IMR-90 (cell line): ENCODE results near the gene C2orf68. TPM values are rescaled to one million over a fixed set of nuclear protein-coding genes. Genes with fewer than 3 reads are reported as not detected.

Experiments used
- ATAC-seq: fragments of 200-7000 bp; cut with Tn5 transposase; 2 replicates; pipeline ENCODE4 v1.9.1; 2020; ENCODE audit warnings: low read depth, mild to moderate bottlenecking, moderate library complexity
- BruUV-seq: library from RNA; stranded (reverse); fragments of 400-500 nt; replicated peaks from 2 replicates; lab custom pipeline; 2021; lab: Mats Ljungman, UMichigan
- CTCF ChIA-PET: fragments of 300-600 bp; formaldehyde crosslinking; extraction: SDS; loops from one replicate; lab custom pipeline; 2021; ENCODE audit warnings: antibody characterized with exemption; lab: Yijun Ruan, JAX
- POLR2A ChIA-PET: fragments of 300-600 bp; sonication (Branson Sonifier 250); formaldehyde crosslinking; loops from one replicate; lab custom pipeline; 2022; ENCODE audit warnings: antibody characterized with exemption; ENCODE audit not compliant: unreplicated experiment; lab: Charles Lee
- DNase-seq: peaks from one replicate; pipeline ENCODE4 v3.0.0; 2013
- H2AFZ ChIP-seq: replicated peaks from 2 replicates; pipeline ENCODE3; 2013; ENCODE audit warnings: low read length, mild to moderate bottlenecking; ENCODE audit not compliant: poor library complexity
- H2AK5ac ChIP-seq: 2 replicates; pipeline ENCODE4 v1.6.1; 2013; ENCODE audit warnings: low read depth, low read length, inconsistent platforms
- H2AK9ac ChIP-seq: replicated peaks from 2 replicates; pipeline ENCODE3; 2013; ENCODE audit warnings: mild to moderate bottlenecking, low read depth, low read length, moderate library complexity; ENCODE audit not compliant: poor library complexity
- H2BK120ac ChIP-seq: 2 replicates; pipeline ENCODE4 v1.6.1; 2013; ENCODE audit warnings: low read depth, low read length, inconsistent platforms
- H2BK15ac ChIP-seq: 3 replicates; pipeline ENCODE4 v1.6.1; 2013; ENCODE audit warnings: low read depth, low read length, inconsistent platforms
- H2BK20ac ChIP-seq: 2 replicates; pipeline ENCODE4 v1.6.1; 2013; ENCODE audit warnings: low read depth, mild to moderate bottlenecking, inconsistent platforms, low read length, moderate library complexity
- H2BK5ac ChIP-seq: 2 replicates; pipeline ENCODE4 v1.6.1; 2013; ENCODE audit warnings: mild to moderate bottlenecking, low read depth, low read length, inconsistent platforms; ENCODE audit not compliant: poor library complexity, severe bottlenecking
- H3K14ac ChIP-seq: replicated peaks from 2 replicates; pipeline ENCODE4 v1.6.1; 2013; ENCODE audit warnings: low read depth, low read length, inconsistent platforms
- H3K18ac ChIP-seq: 2 replicates; pipeline ENCODE4 v1.6.1; 2013; ENCODE audit warnings: low read depth, low read length, control low read depth
- H3K23ac ChIP-seq: 2 replicates; pipeline ENCODE4 v1.6.1; 2013; ENCODE audit warnings: low read depth, low read length, inconsistent platforms
- H3K27ac ChIP-seq: 2 replicates; pipeline ENCODE4 v1.5.1; 2013; ENCODE audit warnings: mild to moderate bottlenecking, control low read depth, low read length; ENCODE audit not compliant: insufficient read depth
- H3K27me3 ChIP-seq: 2 replicates; pipeline ENCODE4 v1.6.1; 2013; ENCODE audit warnings: low read length; ENCODE audit not compliant: control insufficient read depth, insufficient read depth
- H3K36me3 ChIP-seq: 2 replicates; pipeline ENCODE4 v1.6.1; 2013; ENCODE audit warnings: low read length, mixed read lengths; ENCODE audit not compliant: control insufficient read depth, insufficient read depth
- H3K4ac ChIP-seq: 2 replicates; pipeline ENCODE4 v1.6.1; 2013; ENCODE audit warnings: low read depth, low read length, inconsistent platforms
- H3K4me1 ChIP-seq: 2 replicates; pipeline ENCODE4 v1.6.1; 2013; ENCODE audit warnings: low read length, mixed read lengths; ENCODE audit not compliant: control insufficient read depth, insufficient read depth
- H3K4me2 ChIP-seq: 2 replicates; pipeline ENCODE4 v1.6.1; 2013; ENCODE audit warnings: low read depth, mild to moderate bottlenecking, control low read depth, low read length, moderate library complexity
- H3K4me3 ChIP-seq: 2 replicates; pipeline ENCODE4 v1.5.1; 2013; ENCODE audit warnings: low read depth, mild to moderate bottlenecking, control low read depth, low read length, moderate library complexity; ENCODE audit not compliant: insufficient read depth
- H3K56ac ChIP-seq: 2 replicates; pipeline ENCODE4 v1.6.1; 2013; ENCODE audit warnings: low read length, inconsistent platforms; ENCODE audit not compliant: insufficient read depth; ENCODE audit errors: extremely low read depth
- H3K79me1 ChIP-seq, 2 experiments: 2 replicates each; pipeline ENCODE4 v1.6.1; 2013; ENCODE audit warnings: low read length in 2 of 2, inconsistent platforms in 1 of 2, low read depth in 1 of 2
- H3K9ac ChIP-seq: 2 replicates; pipeline ENCODE4 v1.6.1; 2013; ENCODE audit warnings: low read depth, low read length, control low read depth
- H3K9me1 ChIP-seq: 2 replicates; pipeline ENCODE4 v1.6.1; 2013; ENCODE audit warnings: low read length, inconsistent platforms; ENCODE audit not compliant: insufficient read depth
- H3K9me3 ChIP-seq: 2 replicates; pipeline ENCODE4 v1.6.1; 2013; ENCODE audit warnings: low read length; ENCODE audit not compliant: control insufficient read depth, insufficient read depth
- H4K20me1 ChIP-seq: 2 replicates; pipeline ENCODE4 v1.6.1; 2013; ENCODE audit warnings: low read length, inconsistent platforms; ENCODE audit not compliant: insufficient read depth
- H4K5ac ChIP-seq: 2 replicates; pipeline ENCODE4 v1.6.1; 2013; ENCODE audit warnings: mild to moderate bottlenecking, low read depth, low read length, control low read depth
- H4K8ac ChIP-seq, 2 experiments: 2 replicates each; pipeline ENCODE4 v1.6.1; 2013; ENCODE audit warnings: low read depth in 2 of 2, low read length in 2 of 2, control low read depth in 1 of 2, inconsistent platforms in 1 of 2
- H4K91ac ChIP-seq: 2 replicates; pipeline ENCODE4 v1.6.1; 2013; ENCODE audit warnings: low read depth, low read length, inconsistent platforms; ENCODE audit not compliant: insufficient read depth
- BHLHE40 ChIP-seq: fragments of 150-350 bp; IDR thresholded peaks from 2 replicates; pipeline ENCODE4 v1.6.1; 2016; ENCODE audit warnings: mild to moderate bottlenecking, low read depth, low read length
- FOS ChIP-seq: fragments of 150-350 bp; IDR thresholded peaks from 2 replicates; pipeline ENCODE4 v1.6.1; 2016; ENCODE audit warnings: low read depth, low read length
- NFE2L2 ChIP-seq: fragments of 150-350 bp; IDR thresholded peaks from 2 replicates; pipeline ENCODE4 v1.6.1; 2016; ENCODE audit warnings: low read depth, mild to moderate bottlenecking, low read length
- RAD21 ChIP-seq: IDR thresholded peaks from 2 replicates; pipeline ENCODE4 v1.6.1; 2012; ENCODE audit warnings: low read length, improper control_type of control experiment
- RFX5 ChIP-seq: IDR thresholded peaks from 2 replicates; pipeline ENCODE4 v1.8.0; 2012; ENCODE audit warnings: low read depth, mild to moderate bottlenecking, low read length, moderate library complexity
- WGBS, 2 experiments: methylation state at CpG; one replicate each; pipeline versions ENCODE4 v1.1.5 to v1.1.7; 2013; ENCODE audit warnings: missing lambda C conversion rate in 2 of 2; ENCODE audit not compliant: insufficient read length in 1 of 2; ENCODE audit errors: extremely low coverage in 2 of 2; 5-methylcytosine and 5-hydroxymethylcytosine counted together
- dilution Hi-C: fragments of 300-500 bp; cut with HindIII; formaldehyde crosslinking; loops from one replicate; pipeline ENCODE4 v1.14.3; 2018; ENCODE audit warnings: low sequenced_read_pairs; ENCODE audit not compliant: unreplicated experiment
- in situ Hi-C: fragments of 300-500 bp; cut with MboI; formaldehyde crosslinking; loops from 3 replicates; pipeline ENCODE4 v1.14.3; 2019; ENCODE audit warnings: low sequenced_read_pairs, inconsistent platforms, mixed read lengths
- intact Hi-C: fragments of 100-400 bp; cut with micrococcal nuclease; formaldehyde crosslinking; loops from 2 replicates; pipeline ENCODE4 v1.10.0; 2022
- polyA plus RNA-seq, 3 experiments: library from polyadenylated mRNA; depleted of rRNA; stranded (reverse); fragments of >200 nt; gene quantifications; 2 replicates each; pipeline ENCODE4 v1.2.3, GENCODE V29; 2012; ENCODE audit warnings: low replicate concordance in 1 of 3
- total RNA-seq: library from RNA; depleted of rRNA; stranded (reverse); fragments of >200 nt; gene quantifications from 2 replicates; pipeline ENCODE4 v1.2.3, GENCODE V29; 2012

C2orf68 gene
- total and polyA plus RNA-seq, 2 of the 4 experiments (the other 2 are of a cell fraction): 6.8 to 10.1 TPM

- Histone ChIP-seq H3K18ac (peak overlapping the region; percentile 65), H4K8ac (peak overlapping the region; percentile 42 to 97), H3K27me3 (no peaks in the 10 kb centered on the region), H3K4me3 (peak overlapping the region; percentile 50), H4K91ac (peak overlapping the region; percentile 92), H2AK9ac (peak overlapping the region; percentile 95), H2BK120ac (peak overlapping the region; percentile 91), H3K4ac (peak overlapping the region; percentile 97), H3K9ac (peak overlapping the region; percentile 69), H2BK20ac (peak overlapping the region; percentile 89), H4K20me1 (peaks cover 2% of the 10 kb centered on the region; the same call in 1 of the 2 replicates), H3K4me1 (peaks cover 26% of the 10 kb centered on the region), H3K9me1 (peaks cover 21% of the 10 kb centered on the region), H3K23ac (peak overlapping the region; percentile 98), H3K4me2 (peak overlapping the region; percentile 74), H3K9me3 (no peaks in the 10 kb centered on the region), H2AFZ (peak overlapping the region; percentile 94), H3K36me3 (no peaks in the 10 kb centered on the region), H3K27ac (peak overlapping the region; percentile 90), H4K5ac (peak overlapping the region; percentile 81), H2BK15ac (peak overlapping the region; percentile 58; the same call in 2 of the 3 replicates), H3K14ac (peak overlapping the region; percentile 94), H3K79me1 (peaks cover 6 to 48% of the 10 kb centered on the region in 2 experiments; a peak in 2 of 4 replicates), H2AK5ac (peak overlapping the region; percentile 98), H2BK5ac (peak overlapping the region; percentile 94), H3K56ac (peak overlapping the region; percentile 54)
- peak; percentile 63 for DNase-seq
- POLR2A ChIA-PET: no interaction called here
- dilution Hi-C loops (no loop called here), intact Hi-C loops (loop anchor here (2.0 kb wide), 1 partner anchor 24 kb away; the partner anchor contains the start of gene GGCX), in situ Hi-C loops (no loop called here)
- no TSS peak for BruUV-seq
- WGBS, 2 experiments: 50% methylated on average over 1 of the region's 9 CpGs; no CpG with 5 or more reads in 1 of the 2 experiments
- CTCF ChIA-PET: no interaction called here
- peak; percentile 34; the same call in 1 of the 2 replicates for TF ChIP-seq FOS
- TF ChIP-seq RAD21: no peak
- peak; percentile 14; the same call in 1 of the 2 replicates for TF ChIP-seq BHLHE40
- TF ChIP-seq RFX5: no peak
- no peak for TF ChIP-seq NFE2L2
- peak; percentile 69 for ATAC-seq
Observed at GRCh38 chr2:85584857-85585780, 26.7 kb downstream of the C2orf68 start.
